Measurements from ENCODE around the gene VWA7.
"Not testable (repeated sequence)": the region's sequence is repeated elsewhere in the genome, so short reads cannot be mapped to it uniquely, and the experiment has no call there.

Gene VWA7, protein sequence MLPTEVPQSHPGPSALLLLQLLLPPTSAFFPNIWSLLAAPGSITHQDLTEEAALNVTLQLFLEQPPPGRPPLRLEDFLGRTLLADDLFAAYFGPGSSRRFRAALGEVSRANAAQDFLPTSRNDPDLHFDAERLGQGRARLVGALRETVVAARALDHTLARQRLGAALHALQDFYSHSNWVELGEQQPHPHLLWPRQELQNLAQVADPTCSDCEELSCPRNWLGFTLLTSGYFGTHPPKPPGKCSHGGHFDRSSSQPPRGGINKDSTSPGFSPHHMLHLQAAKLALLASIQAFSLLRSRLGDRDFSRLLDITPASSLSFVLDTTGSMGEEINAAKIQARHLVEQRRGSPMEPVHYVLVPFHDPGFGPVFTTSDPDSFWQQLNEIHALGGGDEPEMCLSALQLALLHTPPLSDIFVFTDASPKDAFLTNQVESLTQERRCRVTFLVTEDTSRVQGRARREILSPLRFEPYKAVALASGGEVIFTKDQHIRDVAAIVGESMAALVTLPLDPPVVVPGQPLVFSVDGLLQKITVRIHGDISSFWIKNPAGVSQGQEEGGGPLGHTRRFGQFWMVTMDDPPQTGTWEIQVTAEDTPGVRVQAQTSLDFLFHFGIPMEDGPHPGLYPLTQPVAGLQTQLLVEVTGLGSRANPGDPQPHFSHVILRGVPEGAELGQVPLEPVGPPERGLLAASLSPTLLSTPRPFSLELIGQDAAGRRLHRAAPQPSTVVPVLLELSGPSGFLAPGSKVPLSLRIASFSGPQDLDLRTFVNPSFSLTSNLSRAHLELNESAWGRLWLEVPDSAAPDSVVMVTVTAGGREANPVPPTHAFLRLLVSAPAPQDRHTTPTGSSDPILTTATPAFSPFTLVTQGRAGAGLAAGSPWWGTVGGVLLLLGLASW

DNA sequence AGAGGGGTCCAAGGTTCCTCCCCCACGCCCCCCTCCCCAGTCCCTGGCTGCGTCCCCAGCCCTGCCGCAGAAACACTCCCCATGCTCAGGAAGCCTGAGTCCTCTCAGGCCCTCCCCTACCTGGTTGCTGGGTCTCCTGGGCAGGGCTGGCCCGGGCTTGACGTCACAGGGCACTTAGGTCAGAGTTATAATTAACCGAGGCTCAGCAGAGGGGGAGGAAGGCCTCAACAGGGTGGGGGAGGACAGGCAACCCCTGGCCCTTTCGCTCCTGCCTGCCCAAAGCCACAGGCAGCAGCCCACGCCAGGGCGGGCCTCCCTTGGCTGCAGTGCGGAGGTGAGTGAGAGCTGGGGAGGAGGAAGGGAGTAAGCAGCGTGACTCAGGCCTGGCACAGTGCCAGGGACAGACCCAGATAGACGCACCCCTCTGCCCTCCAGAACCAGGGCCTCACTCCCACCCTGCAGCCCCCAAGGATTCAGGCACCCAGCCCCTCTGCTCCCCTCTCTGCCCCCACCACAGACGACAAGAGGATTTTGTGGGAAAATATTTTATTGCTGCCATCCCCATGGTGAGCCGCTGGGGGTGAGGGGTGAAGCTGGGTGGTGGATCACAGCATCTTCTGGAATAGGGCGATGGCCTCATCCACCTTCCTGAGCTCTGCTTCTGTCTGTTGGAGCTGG lies at the start of gene VWA7:
Gene VWA7 (minus strand): TSS at position 340 of the 678 bp plus-strand sequence. CDS start 549 bp downstream, outside the sequence.
- peak; percentile 87 for DNase-seq

DNA sequence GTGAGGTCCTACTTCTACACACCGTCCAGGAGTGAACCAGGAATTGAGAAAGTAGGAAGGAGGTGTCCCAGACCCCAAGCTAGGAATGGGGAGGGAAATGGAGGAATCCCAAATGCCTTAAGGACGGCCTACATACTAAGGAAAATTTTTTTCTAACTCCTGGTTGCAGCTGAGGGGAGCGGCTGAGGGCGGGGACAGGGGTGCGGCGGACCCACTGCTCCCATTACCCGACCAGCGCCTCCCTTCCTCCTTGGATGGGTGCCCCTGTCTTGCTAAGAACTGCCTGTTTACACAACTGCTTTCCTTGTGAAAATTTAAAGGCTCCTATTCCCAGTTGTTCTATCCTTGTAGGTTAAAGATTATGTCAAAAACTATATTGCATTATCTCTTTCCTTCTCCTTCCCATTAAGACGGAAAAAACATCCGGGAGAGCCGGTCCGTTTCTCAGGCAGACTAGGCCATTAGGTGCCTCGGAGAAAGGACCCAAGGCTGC lies 49.7 kb upstream of the VWA7 start:
- peak; percentile 71 for DNase-seq

DNA sequence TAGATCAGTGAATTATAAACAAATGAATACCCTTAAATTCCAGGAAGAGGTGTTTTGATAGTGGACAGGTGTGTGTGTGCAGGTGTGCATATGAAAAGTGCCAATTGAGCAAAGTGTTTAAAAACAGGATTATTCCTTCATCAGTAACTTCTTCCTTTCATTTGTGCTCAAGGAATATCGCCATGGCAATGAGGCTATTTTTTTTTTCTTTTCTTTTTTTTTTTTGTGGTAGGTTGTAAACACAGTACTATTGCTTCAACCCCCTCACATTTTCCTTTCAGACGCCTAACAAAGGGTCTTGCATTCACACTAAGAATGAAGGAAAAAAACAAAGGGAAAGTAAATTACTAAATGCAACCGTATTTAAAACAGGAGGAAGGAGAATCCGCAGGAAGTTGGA lies 48.4 kb upstream of the VWA7 start:
- DNase-seq: no peak

DNA sequence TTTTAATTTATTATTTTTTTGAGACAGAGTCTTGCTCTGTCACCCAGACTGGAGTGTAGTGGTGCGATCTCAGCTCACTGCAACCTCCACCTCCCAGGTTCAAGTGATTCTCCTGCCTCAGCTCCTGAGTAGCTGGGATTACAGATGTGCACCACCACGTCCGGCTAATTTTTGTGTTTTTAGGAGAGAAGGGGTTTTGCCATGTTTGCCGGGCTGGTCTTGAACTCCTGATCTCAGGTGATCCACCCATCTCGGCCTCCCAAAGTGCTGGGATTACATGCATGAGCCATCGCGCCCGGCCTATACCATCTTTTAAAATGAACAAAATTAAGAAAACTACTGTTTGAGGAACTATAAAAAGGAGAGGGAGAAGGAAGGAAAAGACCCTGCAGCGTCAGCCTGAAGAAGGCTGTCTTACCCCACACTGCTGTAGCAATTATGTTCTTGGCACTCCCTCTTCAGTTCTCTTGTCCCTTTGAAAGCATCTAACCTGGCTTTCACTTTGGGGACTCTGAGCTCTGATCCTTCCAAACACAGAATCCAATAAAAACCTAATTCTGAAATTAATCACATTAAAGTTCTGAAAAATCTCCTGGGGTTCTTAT lies 46.6 kb upstream of the VWA7 start:
- DNase-seq: not testable (repeated sequence)

DNA sequence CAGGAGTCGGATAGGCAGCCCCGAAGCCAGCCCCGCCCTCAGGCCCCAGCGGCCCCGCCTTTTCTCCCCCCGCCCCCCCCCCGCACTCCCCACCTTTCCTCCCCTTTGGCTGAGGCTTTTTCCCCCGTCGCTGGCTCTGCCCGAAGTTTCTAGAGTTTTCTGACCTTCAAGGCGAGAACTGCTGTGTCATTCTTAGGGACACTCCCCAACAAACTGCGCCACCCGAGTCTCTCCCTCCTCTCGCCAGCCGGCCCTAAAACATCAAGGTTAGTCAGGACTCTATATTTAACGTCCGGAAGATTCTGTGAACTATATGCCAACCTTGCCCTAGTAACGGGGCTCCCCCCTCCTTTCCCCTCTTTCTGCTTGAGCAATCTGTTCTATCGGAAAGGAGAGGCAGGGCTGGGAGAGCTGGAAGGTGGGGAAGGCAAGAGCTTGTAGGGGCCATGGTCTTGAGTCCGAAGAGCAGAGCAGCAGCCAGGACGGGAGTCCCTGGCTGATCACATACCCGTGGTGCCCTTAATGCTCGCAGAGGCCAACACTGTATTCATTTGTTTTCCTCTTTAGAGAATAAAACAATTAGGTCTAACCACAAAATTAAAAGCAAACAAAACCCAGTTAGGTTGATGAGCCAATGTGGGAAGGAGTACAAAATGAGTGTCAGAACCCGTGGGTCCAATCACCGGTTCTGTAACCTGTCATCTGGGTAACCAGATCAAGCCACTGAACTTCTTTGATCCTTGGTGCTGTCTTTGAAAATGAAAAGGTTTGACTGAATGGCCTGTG lies 45.1 kb upstream of the VWA7 start:
- DNase-seq: peak; percentile 70

DNA sequence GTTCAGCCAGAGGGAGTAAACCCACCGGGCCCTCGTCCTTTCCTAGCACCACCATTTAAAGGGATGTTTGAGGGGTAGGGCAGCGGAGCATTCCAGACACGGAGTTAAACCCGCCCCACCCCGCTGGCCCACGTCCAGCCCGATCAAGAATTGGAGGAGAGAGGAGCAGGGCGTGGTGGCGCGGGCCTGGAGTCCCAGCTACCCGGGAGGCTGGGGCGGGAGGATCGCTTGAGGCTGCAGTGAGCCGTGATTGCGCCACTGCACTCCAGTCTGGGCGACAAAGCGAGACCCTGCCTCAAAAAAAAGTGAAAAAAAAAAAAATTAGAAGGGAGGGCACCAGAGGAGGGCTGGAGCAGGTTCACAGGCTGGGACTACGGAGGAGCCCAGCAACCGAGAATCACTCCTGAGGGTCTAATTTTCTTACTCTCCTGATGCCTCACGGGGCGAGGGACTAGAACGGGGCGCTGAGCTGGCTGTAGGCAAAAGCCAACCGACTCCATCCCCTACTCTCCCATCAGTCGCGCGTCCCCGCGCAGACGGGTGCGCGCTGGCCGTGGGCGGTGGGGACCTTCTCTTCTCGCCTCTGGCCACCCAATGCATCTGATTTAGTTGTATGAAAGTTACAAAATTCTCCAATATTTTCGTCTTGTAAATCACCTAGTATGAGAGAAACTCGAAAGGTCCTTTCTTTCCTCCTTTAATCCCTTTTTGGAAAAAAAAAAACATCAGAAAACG lies 44.3 kb upstream of the VWA7 start:
- peak; percentile 85 for DNase-seq

DNA sequence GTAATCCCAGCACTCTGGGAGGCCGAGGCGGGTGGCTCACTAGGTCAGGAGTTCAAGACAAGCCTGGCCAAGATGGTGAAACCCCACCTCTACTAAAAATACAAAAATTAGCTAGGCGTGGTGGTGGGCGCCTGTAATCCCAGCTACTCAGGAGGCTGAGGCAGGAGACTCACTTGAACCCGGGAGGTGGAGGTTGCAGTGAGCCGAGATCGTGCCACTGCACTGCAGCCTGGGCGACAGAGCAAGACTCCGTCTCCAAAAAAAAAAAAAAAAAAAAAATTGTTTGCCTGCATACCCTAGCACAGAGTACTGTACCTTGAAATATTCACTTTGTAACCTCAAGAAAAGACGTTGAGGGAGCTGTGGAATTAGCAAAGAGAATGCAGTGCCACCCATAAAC lies 43.3 kb upstream of the VWA7 start:
- DNase-seq: not testable (repeated sequence)

DNA sequence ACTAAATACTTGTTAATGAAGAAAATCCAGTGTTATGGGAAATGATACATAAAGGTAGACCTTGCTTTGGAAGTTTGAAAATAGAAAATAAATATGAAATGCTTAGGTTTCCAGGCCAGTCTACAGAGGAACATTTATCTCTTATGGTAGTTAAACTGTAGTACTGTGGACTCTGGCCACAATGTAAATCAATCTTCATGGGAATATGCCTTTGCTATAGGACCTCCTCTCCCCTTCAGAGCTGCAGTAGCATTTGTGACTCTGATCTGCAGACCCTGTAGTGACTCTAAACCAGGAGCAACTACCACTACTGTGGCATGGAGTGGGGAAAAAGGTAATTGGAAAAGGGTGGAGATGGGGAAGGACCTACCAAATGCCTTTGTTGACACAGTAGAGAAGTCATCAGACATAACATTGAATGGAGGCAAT lies 42.8 kb upstream of the VWA7 start:
- DNase-seq: no peak

DNA sequence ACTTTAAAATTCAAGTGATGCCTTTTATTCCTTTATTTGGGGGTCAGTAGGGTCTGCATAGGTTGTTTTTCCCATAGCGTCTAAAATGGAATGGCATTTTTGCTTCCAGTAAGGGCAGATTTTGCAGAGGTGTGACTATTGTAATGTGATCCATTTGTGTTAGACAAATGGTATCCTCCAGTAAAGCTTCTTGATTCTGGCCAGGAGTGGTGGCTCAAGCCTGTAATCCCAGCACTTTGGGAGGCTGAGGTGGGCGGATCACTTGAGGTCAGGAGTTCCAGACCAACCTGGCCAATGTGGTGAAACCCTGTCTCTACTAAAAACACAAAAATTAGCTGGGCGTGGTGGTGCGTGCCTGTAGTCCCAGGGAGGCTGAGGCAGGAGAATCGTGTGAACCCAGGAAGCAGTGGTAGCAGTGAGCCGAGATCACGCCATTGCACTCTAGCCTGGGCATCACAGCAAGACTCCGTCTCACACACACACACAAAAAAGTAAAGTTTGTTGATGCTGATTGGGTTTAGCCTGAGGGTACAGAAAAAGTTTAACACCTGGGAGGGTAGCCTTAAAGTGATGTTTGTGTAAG lies 40.9 kb upstream of the VWA7 start:
- peak; percentile 27 for DNase-seq

DNA sequence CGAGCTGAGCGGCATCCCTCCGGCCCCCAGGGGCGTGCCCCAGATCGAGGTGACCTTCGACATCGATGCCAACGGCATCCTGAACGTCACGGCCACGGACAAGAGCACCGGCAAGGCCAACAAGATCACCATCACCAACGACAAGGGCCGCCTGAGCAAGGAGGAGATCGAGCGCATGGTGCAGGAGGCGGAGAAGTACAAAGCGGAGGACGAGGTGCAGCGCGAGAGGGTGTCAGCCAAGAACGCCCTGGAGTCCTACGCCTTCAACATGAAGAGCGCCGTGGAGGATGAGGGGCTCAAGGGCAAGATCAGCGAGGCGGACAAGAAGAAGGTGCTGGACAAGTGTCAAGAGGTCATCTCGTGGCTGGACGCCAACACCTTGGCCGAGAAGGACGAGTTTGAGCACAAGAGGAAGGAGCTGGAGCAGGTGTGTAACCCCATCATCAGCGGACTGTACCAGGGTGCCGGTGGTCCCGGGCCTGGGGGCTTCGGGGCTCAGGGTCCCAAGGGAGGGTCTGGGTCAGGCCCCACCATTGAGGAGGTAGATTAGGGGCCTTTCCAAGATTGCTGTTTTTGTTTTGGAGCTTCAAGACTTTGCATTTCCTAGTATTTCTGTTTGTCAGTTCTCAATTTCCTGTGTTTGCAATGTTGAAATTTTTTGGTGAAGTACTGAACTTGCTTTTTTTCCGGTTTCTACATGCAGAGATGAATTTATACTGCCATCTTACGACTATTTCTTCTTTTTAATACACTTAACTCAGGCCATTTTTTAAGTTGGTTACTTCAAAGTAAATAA lies 40.2 kb upstream of the VWA7 start:
- not testable (repeated sequence) for DNase-seq

DNA sequence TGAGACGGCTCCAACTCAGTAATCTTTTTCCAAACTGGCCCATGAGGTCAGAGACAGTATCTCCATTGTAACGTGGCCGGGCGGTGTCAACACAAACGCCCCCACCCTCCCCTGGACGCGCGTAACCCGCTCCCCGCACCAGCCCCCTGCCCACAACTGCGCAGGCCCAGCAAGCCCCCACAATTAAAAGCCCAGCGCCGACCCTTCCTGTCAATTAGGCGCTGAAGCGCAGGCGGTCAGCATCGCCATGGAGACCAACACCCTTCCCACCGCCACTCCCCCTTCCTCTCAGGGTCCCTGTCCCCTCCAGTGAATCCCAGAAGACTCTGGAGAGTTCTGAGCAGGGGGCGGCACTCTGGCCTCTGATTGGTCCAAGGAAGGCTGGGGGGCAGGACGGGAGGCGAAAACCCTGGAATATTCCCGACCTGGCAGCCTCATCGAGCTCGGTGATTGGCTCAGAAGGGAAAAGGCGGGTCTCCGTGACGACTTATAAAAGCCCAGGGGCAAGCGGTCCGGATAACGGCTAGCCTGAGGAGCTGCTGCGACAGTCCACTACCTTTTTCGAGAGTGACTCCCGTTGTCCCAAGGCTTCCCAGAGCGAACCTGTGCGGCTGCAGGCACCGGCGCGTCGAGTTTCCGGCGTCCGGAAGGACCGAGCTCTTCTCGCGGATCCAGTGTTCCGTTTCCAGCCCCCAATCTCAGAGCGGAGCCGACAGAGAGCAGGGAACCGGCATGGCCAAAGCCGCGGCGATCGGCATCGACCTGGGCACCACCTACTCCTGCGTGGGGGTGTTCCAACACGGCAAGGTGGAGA lies 38.1 kb upstream of the VWA7 start, which contains the start of the genes HSPA1A and HSPA1L:
Gene HSPA1A (plus strand): TSS at position 519 of the 814 bp plus-strand sequence. CDS start 214 bp downstream, at position 733.
Gene HSPA1L (minus strand): TSS at position 259 of the 814 bp plus-strand sequence. CDS start 3,311 bp downstream, outside the sequence.
- DNase-seq: peak; percentile 81

DNA sequence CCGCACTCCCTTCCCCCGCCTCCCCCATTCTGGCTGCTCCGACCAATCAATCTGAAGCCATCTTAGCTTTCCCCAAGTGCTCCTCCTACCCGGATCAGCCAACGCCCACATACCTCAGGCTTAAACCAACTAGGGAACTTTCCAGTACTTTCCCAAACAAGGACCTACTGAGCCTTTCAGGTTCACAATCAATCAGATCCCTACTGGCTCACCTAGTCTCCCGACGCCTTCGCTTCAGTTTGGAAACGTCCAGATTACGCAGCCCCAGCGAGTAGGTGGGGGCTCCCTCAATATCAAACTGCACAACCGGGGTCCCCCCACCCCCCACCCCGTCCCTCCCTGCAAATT lies 37.5 kb upstream of the VWA7 start:
- peak; percentile 83 for DNase-seq

DNA sequence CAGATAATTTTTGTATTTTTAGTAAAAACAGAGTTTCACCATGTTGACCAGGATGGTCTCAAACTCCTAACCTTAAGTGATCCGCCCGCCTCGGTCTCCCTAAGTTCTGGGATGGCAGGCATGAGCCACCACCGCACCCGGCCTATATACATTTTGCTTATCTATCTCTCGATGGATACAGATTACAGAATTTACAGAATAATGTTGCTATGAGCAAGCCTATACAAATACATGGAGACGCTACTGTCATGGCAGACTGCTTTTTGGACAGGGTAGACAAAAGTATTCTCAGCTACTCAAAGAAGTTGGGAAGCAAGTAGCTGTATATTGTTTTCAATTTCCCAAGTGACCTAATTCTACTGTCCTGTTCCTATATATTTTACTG lies 36.3 kb upstream of the VWA7 start:
- no peak for DNase-seq

DNA sequence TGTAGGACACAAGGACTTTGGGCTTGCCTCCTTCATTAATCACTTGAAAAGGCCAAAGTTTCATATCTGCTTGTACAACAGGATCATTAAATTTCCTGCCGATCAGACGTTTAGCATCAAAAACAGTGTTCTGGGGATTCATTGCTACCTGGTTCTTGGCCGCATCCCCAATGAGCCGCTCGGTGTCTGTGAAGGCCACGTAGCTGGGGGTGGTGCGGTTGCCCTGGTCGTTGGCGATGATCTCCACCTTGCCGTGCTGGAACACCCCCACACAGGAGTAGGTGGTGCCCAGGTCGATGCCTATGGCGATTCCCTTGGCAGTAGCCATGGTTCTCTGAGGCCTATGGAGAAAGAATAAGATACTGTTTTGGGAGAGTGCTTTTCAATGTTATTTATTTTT lies 34.5 kb upstream of the VWA7 start:
- DNase-seq: no peak

DNA sequence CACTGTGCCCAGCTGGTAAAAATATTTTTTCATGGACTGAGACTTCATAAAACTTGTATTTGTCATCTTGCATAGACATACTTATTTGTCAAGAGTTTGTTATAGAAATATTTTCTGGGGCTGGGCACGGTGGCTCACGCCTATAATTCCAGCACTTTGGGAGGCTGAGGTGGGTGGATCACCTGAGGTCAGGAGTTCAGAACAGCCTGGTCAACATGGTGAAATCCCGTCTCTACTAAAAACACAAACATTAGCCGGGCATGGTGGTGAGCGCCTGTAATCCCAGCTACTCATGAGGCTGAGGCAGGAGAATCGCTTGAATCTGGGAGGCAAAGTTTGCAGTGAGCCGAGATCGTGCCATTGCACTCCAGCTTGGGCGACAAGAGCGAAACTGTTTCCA lies 31.5 kb upstream of the VWA7 start:
- not testable (repeated sequence) for DNase-seq

DNA sequence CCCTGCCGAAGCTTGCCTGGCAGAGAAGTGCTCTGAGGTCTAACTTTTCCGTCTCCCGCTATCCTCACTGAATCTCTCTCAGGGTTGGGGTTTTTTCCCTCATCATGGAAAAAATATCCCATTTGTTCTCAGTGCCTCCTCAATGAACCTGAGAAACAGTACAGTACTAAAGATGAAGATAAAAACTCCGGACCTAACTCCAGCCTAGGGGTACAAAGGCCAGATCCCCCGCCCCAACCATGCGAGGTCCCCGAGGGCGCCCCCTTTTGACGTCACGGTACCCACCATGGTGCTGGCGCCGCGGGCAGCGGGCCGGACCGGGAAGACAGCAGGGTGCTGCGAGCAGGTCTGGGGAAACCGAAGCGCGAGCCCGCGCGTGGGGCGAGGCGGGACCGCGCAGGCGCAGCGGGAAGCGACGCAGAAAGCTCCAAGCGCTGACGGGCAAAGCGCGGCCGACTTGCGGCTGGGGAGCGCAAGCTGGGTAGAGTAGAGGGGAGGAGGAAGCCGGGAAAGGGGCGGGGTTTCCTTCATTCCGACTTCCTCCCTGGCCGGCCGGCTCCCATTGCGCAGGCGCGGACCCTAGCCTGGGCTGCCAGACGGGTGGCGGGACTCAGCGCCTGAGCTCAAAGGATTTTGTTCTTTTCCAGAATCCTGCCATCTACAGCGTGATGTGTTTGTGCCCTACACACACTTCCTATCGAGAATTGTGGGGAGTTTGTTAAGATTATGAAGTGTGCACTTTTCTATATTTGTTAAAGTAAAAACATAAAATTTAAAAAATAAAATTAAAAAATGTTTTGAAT lies 29.5 kb upstream of the VWA7 start, which contains the start of gene LSM2:
Gene LSM2 (minus strand): TSS at position 497 of the 803 bp plus-strand sequence. CDS start 209 bp downstream, at position 288.
- DNase-seq: peak; percentile 98

DNA sequence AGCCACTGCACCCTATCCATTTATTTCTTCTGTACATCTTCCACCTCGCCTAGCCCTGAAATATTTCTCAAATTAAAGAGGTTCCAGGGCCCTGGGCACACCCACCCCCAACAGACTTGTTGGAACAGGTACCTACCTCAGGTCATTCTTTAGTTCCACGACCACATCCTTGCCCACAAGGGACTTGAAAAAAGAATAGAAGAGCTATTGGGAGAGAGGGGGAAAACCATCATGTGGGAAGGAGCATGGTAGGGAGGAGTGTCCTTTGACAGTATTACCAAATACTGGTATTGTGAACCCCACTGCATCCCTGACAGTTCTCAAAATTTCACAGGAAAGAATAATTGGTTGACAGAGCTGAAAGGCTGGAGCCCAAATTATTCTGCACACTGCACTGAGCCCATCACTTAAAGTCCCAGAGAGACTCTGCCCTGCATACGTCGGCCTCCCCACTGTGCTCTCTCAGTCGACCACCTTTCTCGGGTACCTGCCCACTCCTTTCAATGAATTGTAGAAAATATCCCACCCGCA lies 28.9 kb upstream of the VWA7 start:
- DNase-seq: no peak
